HUES48 (cell line): ENCODE data around the gene PEDS1.
"Not testable (repeated sequence)": the region's sequence is repeated elsewhere in the genome, so short reads cannot be mapped to it uniquely, and the experiment has no call there.

Experiments
- H3K27ac ChIP-seq: one replicate; pipeline ENCODE4 v1.7.0; 2013; ENCODE audit warnings: low read depth, low read length, inconsistent platforms
- H3K27me3 ChIP-seq: 2 replicates; pipeline ENCODE4 v1.6.1; 2013; ENCODE audit warnings: mild to moderate bottlenecking, low read length; ENCODE audit not compliant: control insufficient read depth, insufficient read depth
- H3K36me3 ChIP-seq: 2 replicates; pipeline ENCODE4 v1.6.1; 2013; ENCODE audit warnings: low read length; ENCODE audit not compliant: control insufficient read depth, insufficient read depth
- H3K4me1 ChIP-seq: 2 replicates; pipeline ENCODE4 v1.6.1; 2013; ENCODE audit warnings: mild to moderate bottlenecking, low read length; ENCODE audit not compliant: control insufficient read depth, insufficient read depth
- H3K4me3 ChIP-seq: 2 replicates; pipeline ENCODE4 v1.5.1; 2013; ENCODE audit warnings: mild to moderate bottlenecking, low read depth, low read length
- H3K9ac ChIP-seq: 2 replicates; pipeline ENCODE4 v1.6.1; 2013; ENCODE audit warnings: mild to moderate bottlenecking, low read depth, low read length, moderate library complexity
- H3K9me3 ChIP-seq: 2 replicates; pipeline ENCODE4 v1.6.1; 2013; ENCODE audit warnings: low read length; ENCODE audit not compliant: control insufficient read depth, insufficient read depth

The PEDS1 gene

GRCh38 chr20:50189681-50190250 is 36.2 kb upstream of the PEDS1 start:
- H3K27me3 ChIP-seq, result peaks cover 3% of the 10 kb centered on the region; the same call in 1 of the 2 replicates
- H3K27ac ChIP-seq, result no peak overlapping the region
- H3K4me3 ChIP-seq, result peak overlapping the region; percentile 97
- no peak overlapping the region for H3K9ac ChIP-seq
- H3K36me3 ChIP-seq, result no peaks in the 10 kb centered on the region
- H3K9me3 ChIP-seq, result no peaks in the 10 kb centered on the region
- peaks cover 37% of the 10 kb centered on the region for H3K4me1 ChIP-seq

DNA sequence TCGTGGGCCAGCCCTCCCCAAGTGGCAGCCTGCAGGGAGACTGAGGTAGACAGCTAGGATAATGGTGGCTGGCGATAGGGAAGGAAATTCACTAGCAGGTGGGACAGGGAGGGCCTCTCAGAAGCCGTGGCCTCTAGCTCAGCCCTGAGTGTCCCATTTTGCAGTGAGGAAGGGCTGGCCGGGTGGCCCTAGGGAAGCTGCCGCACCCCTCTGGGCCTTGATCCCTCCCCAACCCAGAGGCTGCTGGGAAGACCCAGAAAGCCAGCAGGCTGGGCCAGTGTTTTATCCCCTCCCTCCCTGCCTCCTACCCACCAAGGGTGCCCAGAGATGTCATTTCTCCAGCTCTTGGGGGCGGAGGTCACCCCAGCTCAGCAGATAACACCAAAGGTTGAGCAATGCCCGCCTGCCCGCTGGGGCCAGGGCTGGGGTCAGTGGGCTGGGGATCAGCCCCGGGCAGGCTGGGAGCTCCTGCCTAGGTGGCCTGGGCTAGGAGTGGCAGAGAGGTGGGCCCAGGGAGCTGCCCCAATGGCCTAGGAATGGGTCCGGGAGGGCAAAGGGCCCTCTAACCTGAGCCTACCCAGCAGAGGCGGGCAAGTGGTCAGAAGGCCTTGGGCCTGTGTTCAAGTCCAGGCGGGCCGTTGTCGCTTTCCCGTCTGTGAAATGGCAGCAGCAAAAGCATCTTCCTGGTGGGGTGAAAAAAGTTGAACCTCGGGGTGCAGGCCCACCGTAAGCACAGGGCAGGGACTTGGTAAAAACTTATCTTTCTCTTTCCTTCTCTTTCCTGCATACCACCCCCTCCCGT is 35.6 kb upstream of the PEDS1 start:
- H3K27ac ChIP-seq, result no peak overlapping the region
- no peaks in the 10 kb centered on the region for H3K36me3 ChIP-seq
- H3K9ac ChIP-seq, result no peak overlapping the region
- peaks cover 3% of the 10 kb centered on the region; the same call in 1 of the 2 replicates for H3K27me3 ChIP-seq
- H3K4me1 ChIP-seq, result peaks cover 30% of the 10 kb centered on the region
- H3K4me3 ChIP-seq, result no peak overlapping the region
- H3K9me3 ChIP-seq, result no peaks in the 10 kb centered on the region

GRCh38 chr20:50188287-50188688 is 34.8 kb upstream of the PEDS1 start:
- Histone ChIP-seq H3K27me3 (peaks cover 3% of the 10 kb centered on the region; the same call in 1 of the 2 replicates), H3K36me3 (no peaks in the 10 kb centered on the region), H3K9ac (no peak overlapping the region), H3K27ac (no peak overlapping the region), H3K4me1 (peaks cover 22% of the 10 kb centered on the region), H3K9me3 (no peaks in the 10 kb centered on the region), H3K4me3 (no peak overlapping the region)

- peaks cover 14% of the 10 kb centered on the region for H3K4me1 ChIP-seq
- no peak overlapping the region for H3K9ac ChIP-seq
- H3K4me3 ChIP-seq, result no peak overlapping the region
- peaks cover 3% of the 10 kb centered on the region; the same call in 1 of the 2 replicates for H3K27me3 ChIP-seq
- no peak overlapping the region for H3K27ac ChIP-seq
- H3K36me3 ChIP-seq, result no peaks in the 10 kb centered on the region
- no peaks in the 10 kb centered on the region for H3K9me3 ChIP-seq
Observed at GRCh38 chr20:50187403-50188051, 34.0 kb upstream of the PEDS1 start.

DNA sequence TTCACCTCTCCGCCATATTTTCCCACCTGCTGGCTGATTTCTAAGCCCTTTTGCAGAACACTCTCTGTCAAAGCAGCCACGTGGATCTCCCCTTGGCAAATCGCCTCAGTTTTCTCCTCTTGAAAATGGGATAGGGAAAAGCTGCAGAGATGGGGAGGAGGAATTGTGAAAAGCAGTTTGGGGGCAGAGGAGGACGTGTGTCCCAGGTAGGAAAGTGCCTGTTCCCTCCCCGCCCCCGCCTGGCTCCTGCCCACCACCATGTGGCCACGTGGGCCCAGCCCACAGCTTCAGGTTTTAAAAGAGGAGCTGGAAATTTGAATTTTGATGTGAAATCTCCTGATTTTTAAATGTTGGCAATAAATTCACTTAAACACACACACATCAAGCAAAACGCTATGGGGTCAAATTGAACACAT is 33.5 kb upstream of the PEDS1 start:
- H3K27me3 ChIP-seq, result peaks cover 3% of the 10 kb centered on the region; the same call in 1 of the 2 replicates
- no peak overlapping the region for H3K27ac ChIP-seq
- H3K4me1 ChIP-seq, result peaks cover 14% of the 10 kb centered on the region
- no peaks in the 10 kb centered on the region for H3K9me3 ChIP-seq
- no peaks in the 10 kb centered on the region for H3K36me3 ChIP-seq
- H3K4me3 ChIP-seq, result no peak overlapping the region
- H3K9ac ChIP-seq, result no peak overlapping the region

DNA sequence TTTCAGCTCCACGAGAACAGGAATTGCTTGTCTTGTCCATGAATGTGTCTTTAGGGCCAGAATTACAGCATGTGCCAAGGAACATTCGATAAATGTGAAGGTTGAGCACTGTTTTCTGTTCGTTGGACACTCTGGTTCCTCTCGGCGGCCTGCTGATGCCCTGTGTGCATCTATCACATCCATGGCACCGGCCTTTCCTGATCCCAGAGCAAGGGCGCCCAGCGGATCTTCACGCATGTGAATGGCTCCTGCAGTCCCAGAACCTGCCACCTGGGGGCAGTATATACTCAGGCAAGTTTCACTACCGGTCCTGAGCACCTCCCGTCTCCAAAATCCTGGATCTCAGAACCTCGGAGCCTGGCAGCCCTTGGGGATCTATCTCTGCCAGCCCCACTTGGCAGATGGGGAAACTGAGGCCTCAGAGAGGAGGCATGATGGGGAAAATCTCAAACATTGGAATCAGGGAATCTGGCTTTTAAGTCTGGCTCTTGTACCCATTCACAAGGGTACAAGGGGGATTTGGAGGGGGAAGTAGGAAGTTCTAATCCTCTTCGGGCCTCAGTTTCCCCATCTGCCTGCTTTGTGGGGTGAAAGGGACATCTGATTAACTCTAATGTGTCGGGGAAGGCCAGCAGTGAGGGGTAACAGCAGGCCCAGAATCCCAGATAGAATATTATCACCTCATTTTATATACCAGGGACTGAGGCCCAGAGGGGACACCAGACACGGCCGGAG is 32.8 kb upstream of the PEDS1 start:
- peaks cover 14% of the 10 kb centered on the region for H3K4me1 ChIP-seq
- peaks cover 3% of the 10 kb centered on the region; the same call in 1 of the 2 replicates for H3K27me3 ChIP-seq
- no peak overlapping the region for H3K4me3 ChIP-seq
- no peak overlapping the region for H3K9ac ChIP-seq
- H3K9me3 ChIP-seq, result no peaks in the 10 kb centered on the region
- H3K27ac ChIP-seq, result no peak overlapping the region
- no peaks in the 10 kb centered on the region for H3K36me3 ChIP-seq

DNA sequence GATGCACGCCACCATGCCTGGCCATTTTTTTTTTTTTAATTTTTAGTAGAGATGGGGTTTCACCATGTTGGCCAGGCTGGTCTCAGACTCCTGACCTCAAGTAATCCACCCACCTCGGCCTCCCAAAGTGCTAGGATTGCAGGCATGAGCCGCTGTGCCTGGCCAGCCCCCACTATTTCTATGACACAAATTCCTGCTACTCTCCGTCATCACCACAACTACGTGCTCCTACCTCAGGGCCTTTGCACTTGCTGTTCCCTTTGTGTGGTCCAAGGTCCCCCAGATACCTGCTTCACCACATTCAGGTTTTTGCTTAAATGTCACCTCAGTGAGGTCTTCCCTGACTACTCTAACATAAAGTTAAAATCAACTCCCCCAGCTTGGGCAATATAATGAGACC is 31.9 kb upstream of the PEDS1 start:
- Histone ChIP-seq H3K4me3 (no peak overlapping the region), H3K9ac (no peak overlapping the region), H3K27ac (no peak overlapping the region), H3K4me1 (peaks cover 14% of the 10 kb centered on the region), H3K27me3 (peaks cover 3% of the 10 kb centered on the region; the same call in 1 of the 2 replicates), H3K36me3 (no peaks in the 10 kb centered on the region), H3K9me3 (no peaks in the 10 kb centered on the region)

- Histone ChIP-seq H3K4me1 (peaks cover 4% of the 10 kb centered on the region; the same call in 1 of the 2 replicates), H3K4me3 (no peak overlapping the region), H3K9ac (no peak overlapping the region), H3K27ac (no peak overlapping the region), H3K36me3 (no peaks in the 10 kb centered on the region), H3K27me3 (peaks cover 3% of the 10 kb centered on the region; the same call in 1 of the 2 replicates), H3K9me3 (no peaks in the 10 kb centered on the region)
Observed at GRCh38 chr20:50182346-50182745, 28.8 kb upstream of the PEDS1 start.

- H3K9me3 ChIP-seq, result no peaks in the 10 kb centered on the region
- H3K27me3 ChIP-seq, result peaks cover 3% of the 10 kb centered on the region; the same call in 1 of the 2 replicates
- H3K27ac ChIP-seq, result no peak overlapping the region
- no peaks in the 10 kb centered on the region for H3K36me3 ChIP-seq
- no peaks in the 10 kb centered on the region for H3K4me1 ChIP-seq
- no peak overlapping the region for H3K9ac ChIP-seq
- H3K4me3 ChIP-seq, result no peak overlapping the region
Observed at GRCh38 chr20:50181344-50181743, 27.8 kb upstream of the PEDS1 start.

DNA sequence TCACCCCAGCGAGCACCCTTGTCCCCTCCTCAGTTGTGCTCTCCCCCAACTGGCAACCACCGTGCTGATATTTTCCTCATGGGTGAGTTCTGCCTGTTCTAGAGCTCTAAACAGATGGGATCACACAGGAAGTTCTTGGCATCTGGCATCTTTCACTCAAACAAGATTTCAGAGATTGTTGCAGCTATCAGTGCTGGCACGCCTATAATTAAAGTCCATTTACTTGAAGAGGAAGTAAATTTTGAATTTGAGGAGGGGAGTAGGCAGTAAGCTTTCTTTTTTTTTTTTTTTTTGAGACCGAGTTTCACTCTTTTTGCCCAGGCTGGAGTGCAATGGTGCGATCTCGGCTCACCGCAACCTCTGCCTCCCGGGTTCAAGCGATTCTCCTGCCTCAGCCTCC is 25.1 kb upstream of the PEDS1 start:
- H3K27me3 ChIP-seq, H3K27ac ChIP-seq, H3K4me3 ChIP-seq, H3K9me3 ChIP-seq, H3K36me3 ChIP-seq, H3K4me1 ChIP-seq, H3K9ac ChIP-seq: not testable (repeated sequence)
